Cardiac muscle cell (in vitro differentiated cells and primary cell): ENCODE results near the gene POMT1. TPM values are rescaled to one million over a fixed set of nuclear protein-coding genes. Genes with fewer than 3 reads are reported as not detected.

Experiments
- DNase-seq, 2 donors: peaks; one replicate each; pipeline versions ENCODE4 v3.0.0 to v3.0.0-alpha.2; 2010 to 2017; ENCODE audit warnings: low read depth in 1 of 2, low spot score in 1 of 2
- H3K27ac ChIP-seq: fragments of 200-600 bp; sonication (generic); 2 replicates; pipeline ENCODE4 v1.5.1; 2016
- H3K27me3 ChIP-seq: fragments of 200-600 bp; sonication (generic); 2 replicates; pipeline ENCODE4 v1.6.0; 2016; ENCODE audit warnings: control low read depth
- H3K36me3 ChIP-seq: fragments of 200-600 bp; sonication (generic); 2 replicates; pipeline ENCODE4 v1.5.1; 2016; ENCODE audit warnings: control low read depth
- H3K4me1 ChIP-seq: fragments of 200-600 bp; sonication (generic); 2 replicates; pipeline ENCODE4 v1.8.1; 2017; ENCODE audit warnings: low read depth, mild to moderate bottlenecking, mixed run types
- H3K4me3 ChIP-seq: fragments of 200-600 bp; sonication (generic); 2 replicates; pipeline ENCODE4 v1.5.1; 2016; ENCODE audit warnings: mild to moderate bottlenecking
- H3K9me3 ChIP-seq: fragments of 200-600 bp; sonication (generic); 2 replicates; pipeline ENCODE4 v1.5.1; 2017; ENCODE audit warnings: low read depth, mild to moderate bottlenecking, control low read depth
- CTCF ChIP-seq: IDR thresholded peaks from 2 replicates; pipeline ENCODE4 v1.5.1; 2012; ENCODE audit warnings: low read depth, mild to moderate bottlenecking, low read length
- polyA plus RNA-seq: library from polyadenylated mRNA; unstranded; fragments of >200 nt; fragmentation: Nextera tagmentation; extraction: Ambion mirVana; gene quantifications from 2 replicates; pipeline ENCODE4 v1.2.1, GENCODE V29; 2016
- total RNA-seq: library from RNA; depleted of rRNA; stranded (reverse); fragments of >200 nt; gene quantifications from 2 replicates; pipeline ENCODE4 v1.2.3, GENCODE V29; 2016

Gene POMT1
- total and polyA plus RNA-seq, 2 experiments from 2014 or later = 37.4 to 55.0 TPM

DNA sequence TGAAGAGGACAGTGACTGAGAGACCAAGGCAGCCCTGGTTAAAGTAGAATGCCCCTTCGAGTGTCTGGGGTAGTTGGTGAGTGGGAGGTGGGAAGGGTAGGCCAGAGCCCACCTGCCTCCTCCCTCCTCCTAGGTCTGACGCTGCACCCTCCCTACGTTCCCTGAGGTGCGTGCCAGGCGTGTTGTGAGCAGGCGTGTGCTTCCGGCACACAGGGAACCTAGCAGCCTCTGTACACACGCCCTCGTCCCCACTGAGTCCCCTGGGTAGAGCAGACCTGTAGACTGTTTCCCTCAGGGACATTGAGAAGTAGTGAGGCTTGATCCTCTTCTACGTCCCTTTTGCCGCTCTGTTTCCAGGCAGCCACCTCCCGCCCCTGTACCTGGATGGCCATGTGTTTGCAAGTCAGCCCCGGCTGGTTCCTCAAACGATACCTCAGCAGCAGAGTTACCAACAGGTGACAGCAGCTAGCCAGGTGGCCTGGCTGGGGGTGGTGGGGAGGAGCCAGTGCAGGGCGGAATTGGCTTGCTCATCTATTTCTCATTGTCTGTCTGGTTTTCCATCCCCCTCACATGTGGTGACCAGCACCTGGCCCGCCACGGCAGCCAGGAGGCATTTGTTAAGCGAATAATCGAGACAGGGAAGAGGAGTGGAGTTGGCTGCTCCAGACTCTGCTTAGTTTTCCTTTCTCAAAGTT lies 16.8 kb upstream of the POMT1 start:
- TF ChIP-seq CTCF = no peak
- no peak overlapping the region for H3K27ac ChIP-seq
- DNase-seq = no peak

DNA sequence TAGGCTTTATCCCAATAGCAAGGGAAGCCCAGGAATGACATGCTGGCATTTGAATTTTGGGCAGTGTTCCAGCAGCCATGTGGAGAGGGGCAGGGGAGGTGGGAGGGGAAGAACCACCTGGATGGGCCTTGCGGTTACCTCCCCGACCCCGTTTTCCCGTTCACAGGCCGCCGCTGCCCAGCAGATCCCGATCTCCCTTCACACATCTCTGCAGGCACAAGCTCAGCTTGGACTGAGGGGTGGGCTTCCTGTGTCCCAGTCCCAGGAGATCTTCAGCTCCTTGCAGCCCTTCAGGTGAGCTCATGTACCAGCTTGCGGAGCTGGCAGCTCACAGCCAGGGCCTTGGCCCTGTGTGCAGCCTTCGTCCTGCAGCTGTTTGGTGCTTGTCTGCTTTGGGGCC lies 15.7 kb upstream of the POMT1 start:
- peaks cover 95% of the 10 kb centered on the region for H3K36me3 ChIP-seq
- H3K27ac ChIP-seq = no peak overlapping the region
- H3K4me1 ChIP-seq = no peaks in the 10 kb centered on the region
- H3K27me3 ChIP-seq = no peaks in the 10 kb centered on the region
- H3K4me3 ChIP-seq = no peak overlapping the region
- no peaks in the 10 kb centered on the region for H3K9me3 ChIP-seq
- DNase-seq = no peak
- no peak for TF ChIP-seq CTCF

More for the DNA sequence above, 16.8 kb upstream of the POMT1 start:
- Histone ChIP-seq H3K27me3 (no peaks in the 10 kb centered on the region), H3K9me3 (no peaks in the 10 kb centered on the region), H3K4me3 (no peak overlapping the region), H3K4me1 (no peaks in the 10 kb centered on the region), H3K36me3 (peaks cover 90% of the 10 kb centered on the region)

- Histone ChIP-seq H3K36me3 (peaks cover 95% of the 10 kb centered on the region), H3K4me3 (no peak overlapping the region), H3K27me3 (no peaks in the 10 kb centered on the region), H3K9me3 (no peaks in the 10 kb centered on the region), H3K27ac (no peak overlapping the region), H3K4me1 (no peaks in the 10 kb centered on the region)
- no peak for DNase-seq
- no peak for TF ChIP-seq CTCF
Observed at GRCh38 chr9:131487621-131488031, 15.1 kb upstream of the POMT1 start.

GRCh38 chr9:131490514-131490913 lies 12.2 kb upstream of the POMT1 start:
- no peak for TF ChIP-seq CTCF
- Histone ChIP-seq H3K27me3 (no peaks in the 10 kb centered on the region), H3K4me3 (no peak overlapping the region), H3K9me3 (no peaks in the 10 kb centered on the region), H3K4me1 (no peaks in the 10 kb centered on the region), H3K27ac (no peak overlapping the region), H3K36me3 (peaks cover 92% of the 10 kb centered on the region)
- DNase-seq = no peak

DNA sequence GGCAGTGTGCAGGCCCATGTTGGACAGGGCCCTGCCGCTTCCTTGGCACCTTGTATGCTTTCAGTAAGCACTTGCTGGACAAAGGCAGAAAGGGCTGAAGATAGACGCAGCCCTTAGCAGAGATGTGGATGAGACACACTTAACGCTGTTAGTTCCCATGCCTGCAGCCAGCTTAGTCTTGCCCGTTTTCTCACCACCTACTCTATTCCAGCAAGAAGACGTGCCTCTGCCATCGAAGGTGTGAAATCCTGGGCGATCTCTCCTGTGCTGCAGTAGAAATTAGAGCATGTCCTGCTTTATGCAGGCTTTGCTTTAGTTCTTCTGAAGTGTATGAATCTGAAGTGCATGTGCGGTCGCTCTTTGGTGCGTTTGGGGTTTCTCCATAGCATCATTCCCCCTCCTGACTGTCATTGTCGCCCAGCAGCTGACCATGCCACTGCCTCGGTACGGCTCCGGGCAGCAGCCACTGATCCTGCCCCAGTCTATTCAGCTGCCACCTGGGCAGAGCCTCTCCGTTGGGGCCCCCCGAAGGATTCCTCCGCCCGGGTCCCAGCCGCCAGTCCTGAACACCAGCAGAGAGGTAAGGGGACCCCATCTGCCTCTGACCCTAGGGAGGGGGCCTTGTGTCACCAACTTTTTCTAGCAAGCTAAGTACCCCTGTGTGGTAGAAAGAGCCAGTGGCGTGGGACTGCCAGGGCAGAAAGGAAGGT lies 11.6 kb upstream of the POMT1 start:
- H3K36me3 ChIP-seq = peaks cover 92% of the 10 kb centered on the region
- H3K9me3 ChIP-seq = no peaks in the 10 kb centered on the region
- no peaks in the 10 kb centered on the region for H3K4me1 ChIP-seq
- H3K27ac ChIP-seq = no peak overlapping the region
- no peaks in the 10 kb centered on the region for H3K27me3 ChIP-seq
- TF ChIP-seq CTCF = no peak
- H3K4me3 ChIP-seq = no peak overlapping the region
- DNase-seq = no peak
